Right renal cortex interstitium (tissue), 3 donors: Measurements from ENCODE around the gene ARL8B. TPM values are rescaled to one million over a fixed set of nuclear protein-coding genes. Genes with fewer than 3 reads are reported as not detected.
A peak's percentile ranks its signal among the peaks of the same experiment; 100 is the strongest.

ENCODE experiments used
- DNase-seq, 3 donors: peaks; one replicate each; pipeline ENCODE4 v3.0.0-alpha.2; 2013; ENCODE audit warnings: low read depth in 3 of 3, low spot score in 2 of 3
- polyA plus RNA-seq, 3 donors: library from polyadenylated mRNA; unstranded; fragments of 120-200 nt; gene quantifications; one replicate each; pipeline ENCODE4 v1.2.1, GENCODE V29; 2013; ENCODE audit not compliant: insufficient read length in 3 of 3

ARL8B gene
- polyA plus RNA-seq, 3 donors: 73.7 to 77.5 (median 75.3) TPM

DNA sequence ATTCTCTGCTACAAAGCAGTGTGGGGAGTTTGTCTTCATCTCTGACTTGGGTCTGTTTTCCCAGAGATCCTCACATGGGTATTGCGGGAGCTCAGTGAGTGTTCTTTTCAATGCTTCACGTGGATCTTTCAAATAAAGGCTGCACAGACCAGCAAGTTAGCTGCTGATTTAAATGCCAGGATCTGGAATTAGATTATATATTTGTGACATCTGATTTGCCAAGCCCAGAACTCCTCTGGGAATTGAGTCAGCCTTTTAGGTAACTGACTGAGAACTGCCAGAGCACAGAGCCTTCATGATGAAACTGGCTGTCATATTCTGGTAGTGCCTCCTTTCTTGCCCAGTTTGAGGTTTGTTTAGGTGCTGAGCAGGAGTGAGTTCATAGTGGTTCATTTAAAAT lies 80.1 kb downstream of the ARL8B start:
- no peak for DNase-seq

DNA sequence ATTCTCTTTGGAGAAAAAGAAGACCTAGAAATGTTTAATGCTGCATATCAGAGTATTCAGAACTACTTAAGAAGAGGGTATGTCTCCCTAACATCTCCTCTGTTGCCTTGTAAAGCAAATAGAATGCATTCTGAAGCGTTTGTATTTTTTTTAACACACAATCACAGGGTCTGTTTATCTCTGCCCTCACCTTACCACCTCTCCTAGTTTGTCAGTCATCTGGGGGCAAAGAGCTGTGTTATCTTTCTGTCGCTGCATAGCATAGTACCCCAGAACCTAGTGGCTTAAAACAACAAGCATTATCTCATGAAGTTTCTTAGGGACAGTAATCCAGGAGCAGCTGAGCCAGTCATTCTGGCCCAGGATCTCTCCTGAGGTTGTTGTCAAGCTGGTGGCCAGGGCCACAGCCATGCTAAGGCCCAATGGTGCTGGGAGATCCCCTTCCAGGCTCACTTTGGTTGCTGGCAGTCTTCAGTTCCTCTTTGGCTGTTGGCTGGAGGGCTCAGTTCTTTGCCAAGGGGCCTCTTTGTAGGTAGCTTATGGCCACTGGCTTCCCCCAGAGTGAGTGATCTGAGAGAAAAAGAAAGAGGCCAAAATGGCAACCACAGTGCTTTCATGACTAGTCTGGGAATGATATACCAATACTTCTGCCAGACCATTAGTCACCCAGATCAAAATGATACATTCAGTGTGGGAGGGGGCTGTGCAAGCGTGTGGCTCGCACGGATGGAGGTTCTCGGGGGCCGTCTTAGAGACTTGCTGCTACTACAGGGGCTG lies 83.3 kb downstream of the ARL8B start:
- DNase-seq: no peak

DNA sequence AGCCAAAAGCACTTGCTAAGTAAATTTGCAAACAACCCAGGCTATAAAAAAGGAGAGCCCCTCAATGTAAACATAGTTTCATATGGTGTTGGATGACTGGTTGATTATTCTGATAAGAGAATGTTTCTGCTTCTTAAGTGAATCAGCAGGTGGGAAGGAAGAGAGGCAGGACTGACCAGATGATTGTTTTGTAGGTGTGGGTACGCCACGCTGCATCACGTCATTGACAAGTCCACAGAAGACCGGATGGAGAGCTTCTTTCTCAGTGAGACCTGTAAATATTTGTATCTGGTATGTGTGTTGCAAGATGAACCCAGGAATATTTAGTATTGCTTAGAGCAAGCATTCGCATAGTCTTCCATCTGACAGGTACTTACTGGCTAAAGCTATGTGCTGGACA lies 88.8 kb downstream of the ARL8B start:
- no peak for DNase-seq

DNA sequence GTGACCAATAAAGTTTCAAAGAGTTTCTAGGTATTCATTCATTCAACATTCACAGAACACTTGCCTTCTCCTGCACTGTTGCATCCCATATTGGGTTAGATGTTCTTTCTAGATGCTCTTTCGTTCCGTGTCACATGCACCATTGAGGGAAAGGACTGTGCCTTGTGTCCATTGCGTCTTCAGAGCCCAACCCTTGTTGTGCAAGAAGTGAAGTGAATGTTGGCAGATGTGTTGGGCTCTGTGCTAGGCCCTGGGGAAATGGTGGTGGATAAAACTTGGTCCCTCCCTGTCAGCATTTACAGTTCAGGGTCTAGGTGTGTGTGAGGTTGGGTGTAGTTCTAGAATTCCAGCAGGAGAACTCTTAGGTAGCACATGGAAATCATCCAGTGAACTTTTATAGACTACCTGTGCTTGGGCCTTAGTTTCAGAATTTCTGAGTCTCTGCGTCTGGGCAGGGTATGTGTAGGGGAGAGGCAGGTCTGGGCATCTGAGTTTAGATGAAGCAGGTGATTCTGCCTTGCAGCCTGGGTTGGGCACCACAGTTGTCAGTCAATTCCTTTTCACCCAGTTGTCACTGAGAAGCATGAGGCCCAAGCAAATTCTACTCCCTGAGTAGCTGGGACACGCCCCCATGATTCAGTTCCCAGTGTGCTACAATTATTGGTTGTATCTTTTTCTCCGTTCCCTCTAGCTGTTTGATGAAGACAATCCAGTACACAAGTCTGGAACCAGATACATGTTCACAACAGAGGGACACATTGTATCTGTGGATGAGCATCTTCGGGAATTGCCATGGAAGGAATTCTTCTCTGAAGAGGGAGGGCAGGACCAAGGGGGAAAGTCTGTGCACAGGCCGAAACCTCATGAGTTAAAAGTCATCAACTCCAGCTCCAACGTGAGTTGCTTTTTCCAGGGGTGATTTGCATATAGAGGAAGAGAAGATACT lies 90.8 kb downstream of the ARL8B start:
- DNase-seq: no peak

DNA sequence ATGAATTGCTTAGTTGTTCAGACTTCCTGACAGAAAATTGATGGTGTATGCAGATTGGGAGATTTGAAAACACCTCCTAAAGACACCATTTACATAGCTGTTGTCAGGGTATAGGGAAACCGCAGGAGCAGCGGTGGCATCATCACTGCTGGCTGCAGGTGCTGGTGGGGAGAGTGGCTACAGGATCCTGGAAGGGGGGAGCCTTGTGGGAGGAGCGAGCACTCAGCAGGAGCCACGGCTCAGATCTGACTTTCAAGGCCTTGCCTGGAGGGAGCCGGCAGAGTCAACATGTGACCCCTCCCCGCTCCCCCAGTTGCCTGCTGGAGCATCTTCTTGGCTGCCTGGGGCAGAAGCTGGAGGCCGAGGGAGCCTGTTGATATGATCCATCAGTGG lies 91.5 kb downstream of the ARL8B start:
- DNase-seq: no peak

DNA sequence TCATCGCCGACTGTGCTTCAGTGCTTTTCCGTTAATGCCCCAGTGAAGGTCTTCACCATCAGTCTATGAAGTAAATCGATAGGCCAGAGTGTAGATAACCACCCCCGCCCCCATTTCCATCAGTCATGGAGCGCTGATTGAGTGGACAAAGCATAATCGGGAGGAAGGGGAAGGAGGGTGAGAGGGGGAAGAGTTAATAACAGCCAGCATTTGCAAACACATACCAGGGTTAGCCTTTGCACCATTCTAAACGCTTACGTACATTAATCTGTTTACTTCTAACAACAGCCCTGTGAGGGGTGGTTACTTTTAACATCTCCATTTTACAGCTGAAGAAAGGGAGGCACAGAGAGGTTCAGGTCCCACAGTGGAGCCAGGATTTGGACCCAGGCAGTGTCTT lies 92.3 kb downstream of the ARL8B start:
- no peak for DNase-seq

DNA sequence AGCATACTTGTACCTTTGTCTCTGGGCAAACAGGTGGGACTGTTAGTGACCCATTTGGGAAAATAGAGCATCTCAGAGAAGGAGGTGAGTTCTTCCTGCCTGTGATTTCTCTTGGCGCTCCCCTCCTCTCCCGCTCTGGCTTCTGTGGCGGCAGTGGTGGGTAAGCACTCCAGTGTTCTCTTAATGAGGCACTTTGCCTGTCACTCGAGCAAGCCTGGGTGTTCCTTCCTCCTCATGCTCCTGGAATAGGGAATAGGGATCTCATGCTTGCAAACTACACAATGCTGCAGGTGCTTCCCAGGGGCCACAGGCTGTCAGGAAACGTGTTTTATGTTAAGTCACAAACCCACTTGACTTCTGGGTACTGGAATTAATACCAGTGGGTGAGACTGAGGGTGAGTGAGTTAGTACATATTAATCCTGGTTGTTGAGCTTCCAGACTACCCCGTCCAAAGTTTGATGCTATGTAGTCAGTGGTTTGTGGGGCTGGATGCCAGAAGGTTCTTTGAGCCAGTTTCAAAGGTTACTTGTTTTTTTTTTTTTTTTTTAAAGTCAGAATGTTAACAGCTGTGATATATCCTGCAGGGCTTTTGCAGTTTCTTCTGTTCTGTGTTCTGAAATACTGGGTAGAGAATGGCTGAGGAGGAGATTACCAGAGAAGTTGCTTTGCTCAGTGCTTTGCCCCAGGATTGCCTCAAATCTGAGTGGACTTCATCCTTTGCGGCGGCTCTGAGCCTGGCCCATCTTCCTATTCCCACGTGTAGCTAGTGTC lies 95.9 kb downstream of the ARL8B start:
- no peak for DNase-seq

DNA sequence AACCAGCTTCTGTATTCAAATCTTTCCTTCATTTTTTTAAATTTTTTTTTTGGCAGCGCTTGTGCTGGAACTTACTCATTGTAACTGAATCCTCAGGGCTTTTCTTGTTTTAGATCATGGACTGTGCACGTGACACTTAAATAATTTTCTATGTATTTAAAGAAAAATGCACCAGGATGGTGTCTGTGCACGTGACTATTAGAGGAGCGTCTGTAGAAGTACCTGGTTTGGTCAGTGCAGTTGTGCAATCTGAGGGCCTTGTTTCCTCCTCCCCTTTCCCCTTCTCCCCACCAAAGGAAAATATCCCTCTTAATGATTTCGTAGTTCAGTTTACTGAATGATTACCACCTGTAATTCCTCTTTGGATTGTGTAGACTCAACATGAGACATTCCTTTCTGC lies 96.7 kb downstream of the ARL8B start:
- no peak for DNase-seq

DNA sequence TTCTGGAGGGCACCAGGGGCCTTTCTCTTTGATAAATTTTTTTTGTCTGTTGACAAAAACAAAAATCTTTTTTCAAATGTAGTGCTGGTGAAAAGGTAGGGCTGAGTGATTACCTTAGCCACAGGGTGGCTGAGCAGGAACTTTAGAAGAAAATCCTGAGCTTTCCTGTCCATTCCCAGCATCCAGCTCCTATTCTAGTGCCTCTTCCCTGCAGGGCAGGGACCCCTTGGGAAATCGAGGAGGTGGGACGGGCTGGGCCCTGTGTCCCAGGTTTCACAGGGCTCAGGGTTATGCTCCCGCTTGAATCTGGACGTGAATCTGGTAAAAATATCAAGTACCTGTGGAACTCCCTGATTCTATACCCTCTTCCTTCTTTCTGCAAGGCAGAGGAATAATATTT lies 97.1 kb downstream of the ARL8B start:
- DNase-seq: no peak

DNA sequence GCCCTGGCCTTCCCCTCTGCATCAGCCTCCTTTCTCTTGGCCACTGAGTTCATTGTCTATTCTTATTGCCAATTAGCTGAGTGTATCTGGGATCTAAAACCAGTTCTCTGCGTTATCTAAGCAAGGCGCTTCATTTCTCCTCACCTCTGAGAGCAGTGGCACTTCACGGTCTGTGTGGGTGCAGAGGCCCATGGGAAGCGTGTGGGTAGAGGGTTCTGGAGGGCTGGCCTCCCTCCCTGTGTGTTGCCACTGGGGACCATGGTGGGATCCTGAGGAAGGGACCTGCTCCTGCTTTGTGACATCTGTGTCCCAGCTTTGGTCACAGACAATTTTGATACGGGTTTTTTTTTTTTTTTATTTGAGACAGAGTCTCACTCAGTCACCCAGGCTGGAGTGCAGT lies 98.1 kb downstream of the ARL8B start:
- no peak for DNase-seq

DNA sequence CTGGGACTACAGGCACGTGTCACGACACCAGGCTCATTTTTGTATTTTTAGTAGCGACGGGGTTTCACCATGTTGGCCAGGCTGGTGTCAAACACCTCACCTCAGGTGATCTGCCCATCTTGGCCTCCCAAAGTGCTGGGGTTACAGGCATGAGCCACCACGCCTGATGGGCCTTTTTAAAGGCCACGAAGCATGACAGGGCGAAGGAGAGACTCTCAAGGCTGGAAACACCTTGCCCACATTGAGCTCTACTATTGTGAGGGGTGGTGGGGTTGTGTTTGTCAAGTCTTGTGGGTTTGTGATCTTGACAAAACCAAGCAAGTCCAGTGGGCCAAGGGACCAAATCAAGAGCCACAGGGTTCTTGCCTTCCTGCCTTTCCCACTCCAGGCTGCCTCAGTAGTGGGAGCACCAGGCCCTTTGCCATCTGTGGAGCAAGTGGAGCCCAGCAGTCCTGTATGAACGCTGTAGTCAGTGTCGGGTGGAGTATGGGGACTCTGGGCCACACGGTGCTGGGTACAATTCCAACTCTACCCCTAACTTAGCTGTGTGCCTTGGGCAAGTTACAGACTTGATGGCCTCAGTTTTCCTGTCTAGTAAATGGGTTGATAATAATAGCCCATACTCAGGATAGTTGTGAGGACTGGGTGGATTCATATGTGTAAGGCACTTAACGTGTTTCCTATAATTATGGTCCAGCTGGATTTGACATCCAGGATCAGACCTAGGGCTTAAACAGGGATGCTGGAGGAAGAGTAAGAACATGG lies 98.8 kb downstream of the ARL8B start:
- DNase-seq: no peak

DNA sequence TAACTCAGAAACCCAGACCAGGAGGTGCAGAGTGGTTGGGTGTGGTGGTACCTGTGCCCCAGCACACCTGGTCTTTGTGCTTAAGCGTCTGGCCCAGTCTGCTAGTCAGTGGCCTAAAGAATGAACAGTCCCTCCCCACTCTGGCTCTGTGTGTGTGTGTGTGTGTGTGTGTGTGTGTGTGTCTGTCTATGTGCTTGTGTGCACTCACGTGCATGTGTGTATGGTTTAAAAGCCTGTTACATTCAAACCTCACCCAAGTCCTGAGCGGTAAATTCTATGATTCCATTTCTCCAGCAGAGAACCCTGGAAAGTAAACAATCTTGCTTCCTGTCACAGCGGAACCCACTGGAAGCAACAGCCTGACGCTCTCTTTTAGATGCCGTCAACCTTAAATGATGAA lies 99.6 kb downstream of the ARL8B start:
- DNase-seq: no peak

DNA sequence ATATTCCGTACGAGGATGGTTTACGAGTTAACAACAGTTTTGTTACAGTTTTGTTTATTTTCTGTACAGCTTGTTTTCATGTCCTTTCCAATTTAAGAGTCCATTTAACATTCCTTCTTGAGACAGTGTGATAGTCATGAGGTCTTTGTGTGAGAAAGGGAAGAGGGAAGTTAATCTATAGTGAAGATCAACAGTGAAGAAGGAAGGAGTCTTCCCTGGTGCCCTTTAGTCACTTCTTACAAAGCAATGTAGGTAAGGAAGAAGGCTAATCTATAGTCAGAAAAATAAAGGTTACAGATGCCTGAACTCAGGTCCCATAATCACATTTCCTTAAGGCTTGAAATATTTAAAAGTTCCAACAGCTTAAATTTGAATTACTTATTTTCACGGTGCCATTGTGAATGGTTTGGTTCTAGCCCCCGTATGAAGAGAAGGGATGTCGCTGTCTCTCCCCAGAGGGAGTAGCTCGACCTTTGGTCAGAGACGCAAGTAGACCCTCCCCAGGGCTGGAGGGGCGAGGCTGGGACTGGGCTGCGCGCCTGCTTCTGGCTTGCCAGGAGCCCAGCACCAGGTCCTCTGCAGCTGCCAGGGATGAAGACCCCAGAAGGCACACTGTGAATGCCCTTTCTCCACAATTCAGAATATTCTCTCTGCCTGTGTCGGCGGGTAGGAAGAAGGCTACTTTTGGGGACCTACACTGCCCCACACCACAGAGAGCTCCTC lies 100.4 kb downstream of the ARL8B start:
- no peak for DNase-seq

DNA sequence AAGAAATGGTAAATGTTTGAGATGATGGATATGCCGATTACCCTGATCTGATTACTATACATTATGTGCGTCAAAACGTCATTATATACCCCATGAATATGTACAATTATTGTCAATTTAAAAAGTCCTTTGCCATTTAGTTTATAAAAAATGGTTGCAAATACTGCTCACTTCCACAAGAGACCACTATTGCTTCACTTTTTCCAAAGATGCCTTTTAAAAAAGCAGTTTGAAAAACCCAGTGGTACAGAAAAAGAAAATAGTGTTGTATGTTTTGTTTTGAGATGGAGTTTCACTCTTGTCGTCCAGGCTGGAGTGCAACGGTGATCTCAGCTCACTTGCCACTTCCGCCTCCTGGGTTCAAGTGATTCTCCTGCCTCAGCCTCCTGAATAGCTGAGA lies 104.7 kb downstream of the ARL8B start:
- DNase-seq: peak in 1 of 3 donors; percentile 19

DNA sequence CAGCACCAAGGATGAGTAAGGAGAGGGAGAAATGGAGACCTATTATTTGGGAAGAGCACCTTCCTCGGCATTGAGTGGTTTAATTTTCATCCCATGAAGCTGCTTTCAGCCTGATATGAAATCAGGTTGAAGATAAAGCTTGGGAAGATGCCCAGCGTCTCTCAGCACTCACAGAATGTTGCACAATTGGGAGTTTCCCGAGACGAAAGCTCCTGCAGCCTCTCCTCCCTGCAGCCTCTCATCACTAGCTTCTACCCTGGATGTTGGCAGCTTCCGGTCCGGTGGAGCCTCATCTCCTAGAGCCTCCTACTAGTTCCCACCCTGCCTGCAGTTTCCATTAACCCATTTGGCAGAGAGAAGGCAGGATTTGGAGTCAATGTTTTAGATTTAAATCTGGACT lies 105.7 kb downstream of the ARL8B start:
- DNase-seq: no peak

DNA sequence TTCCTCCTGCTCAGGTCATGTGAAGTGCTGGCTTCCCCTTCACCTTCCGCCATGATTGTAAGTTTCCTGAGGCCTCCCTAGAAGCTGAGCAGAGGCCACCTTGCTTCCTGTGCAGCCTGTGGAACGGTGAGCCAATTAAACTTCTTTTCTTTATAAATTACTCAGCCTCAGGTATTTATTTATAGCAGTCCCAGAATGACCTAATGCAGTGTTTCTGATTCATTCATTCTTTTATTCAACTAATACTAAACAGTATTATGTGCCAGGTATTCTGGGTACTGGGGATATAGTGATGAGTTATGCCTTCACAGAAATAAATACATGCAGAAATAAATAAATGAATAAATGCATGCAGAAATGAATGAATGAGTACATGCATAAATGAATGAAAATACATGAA lies 107.3 kb downstream of the ARL8B start:
- DNase-seq: no peak
